K562 (cell line): ENCODE data around the gene FAM24A. TPM values are rescaled to one million over a fixed set of nuclear protein-coding genes. Genes with fewer than 3 reads are reported as not detected.

Experiments used
- ARID2 ChIP-seq: fragments of 450-650 bp; IDR thresholded peaks from 2 replicates; pipeline ENCODE4 v1.6.1; 2017; ENCODE audit warnings: antibody characterized with exemption, mild to moderate bottlenecking
- JUND ChIP-seq, 2 experiments: IDR thresholded peaks; 2 replicates in 1 of 2; 3 replicates in 1 of 2; pipeline ENCODE4 v1.6.1; 2011; ENCODE audit warnings: borderline replicate concordance in 2 of 2, low read depth in 2 of 2, low read length in 2 of 2, improper control_type of control experiment in 1 of 2, missing biosample characterization in 1 of 2, missing genetic modification characterization in 1 of 2, missing genetic modification reagents in 1 of 2
- POLR3A ChIP-seq: IDR thresholded peaks from 2 replicates; pipeline ENCODE4 v1.6.1; 2011; ENCODE audit warnings: borderline replicate concordance, mild to moderate bottlenecking, moderate library complexity; ENCODE audit not compliant: insufficient read length, insufficient read depth; ENCODE audit errors: extremely low read depth
- TFAP4 ChIP-seq: sonication (generic); formaldehyde crosslinking; IDR thresholded peaks from 2 replicates; pipeline ENCODE4 v1.8.0; 2022; ENCODE audit warnings: missing genetic modification reagents, mild to moderate bottlenecking, moderate library complexity, borderline replicate concordance
- VEZF1 ChIP-seq: fragments of 200-800 bp; sonication (Bioruptor generic); IDR thresholded peaks from 2 replicates; pipeline ENCODE4 v1.6.1; 2017; ENCODE audit warnings: missing genetic modification characterization, missing compliant biosample characterization
- ZNF583 ChIP-seq: fragments of 250-450 bp; sonication (Bioruptor Pico); IDR thresholded peaks from 2 replicates; pipeline ENCODE4 v1.4.0; 2020
- polyA plus RNA-seq, 8 experiments: library from polyadenylated mRNA; depleted of rRNA in 4 of 8; stranded (reverse) in 5 of 8; unstranded in 3 of 8; fragments of >200 nt; fragmentation: Nextera tagmentation in 2 of 8; fragmentation: Illumina TruSeq in 1 of 8; extraction: Ambion mirVana in 2 of 8; extraction: Trizol in 1 of 8; gene quantifications; 2 replicates each; pipeline versions ENCODE4 v1.2.1 to v1.2.3, GENCODE V29; 2011 to 2014; ENCODE audit warnings: inconsistent platforms in 1 of 8, missing spikeins in 1 of 8
- total RNA-seq, 7 experiments: library from RNA; depleted of rRNA in 6 of 7; stranded (reverse); fragments of >200 nt in 6 of 7; fragmentation: Illumina TruSeq in 2 of 7; extraction: Trizol in 2 of 7; gene quantifications; 2 replicates each; pipeline versions ENCODE4 v1.2.1 to v1.2.3, GENCODE V29; 2011 to 2021; ENCODE audit warnings: low replicate concordance in 1 of 7

The FAM24A gene
- total and polyA plus RNA-seq, 9 of the 15 experiments (the other 6 are each of a cell fraction or from before 2014, with no cell fraction given) = not detected

GRCh38 chr10:122879339-122880273, 30.8 kb upstream of the FAM24A start, which contains the start of gene FAM24B (continued):
- no peak for TF ChIP-seq ARID2
- TF ChIP-seq POLR3A = no peak
- peak; percentile 56 for TF ChIP-seq VEZF1
- no peak for TF ChIP-seq ZNF583 (CRISPR knock-in tag)
- TF ChIP-seq TFAP4 (CRISPR knock-in tag) = peak; percentile 52; the same call in 1 of the 2 replicates
- TF ChIP-seq JUND (IDR thresholded peaks at IDR 0.05; ENCODE audit: borderline replicate concordance, low read depth, low read length) = no peak
- no peak; the same call in 2 of the 3 replicates for TF ChIP-seq JUND (tag; IDR thresholded peaks at IDR 0.05; ENCODE audit: borderline replicate concordance, low read depth, low read length)
